HepG2 (cell line): ENCODE data around the gene C9orf50.

Source experiments
- ASH2L ChIP-seq: fragments of 300-600, 200-600 bp; sonication (generic); IDR thresholded peaks from 2 replicates; pipeline ENCODE4 v1.7.0; 2017; ENCODE audit warnings: low read depth, mild to moderate bottlenecking, moderate library complexity, mixed read lengths, low read length; ENCODE audit not compliant: insufficient read length
- HOXA5 ChIP-seq: sonication (generic); formaldehyde crosslinking; IDR thresholded peaks from 2 replicates; pipeline ENCODE4 v1.4.0; 2020; ENCODE audit warnings: missing genetic modification reagents
- RXRA ChIP-seq: sonication (generic); formaldehyde crosslinking; IDR thresholded peaks from 2 replicates; pipeline ENCODE4 v1.5.1; 2020; ENCODE audit warnings: missing genetic modification reagents
- TAF1 ChIP-seq: sonication (generic); formaldehyde crosslinking; IDR thresholded peaks from 2 replicates; pipeline ENCODE4 v1.4.0; 2020; ENCODE audit warnings: missing genetic modification reagents
- TEAD2 ChIP-seq: sonication (generic); formaldehyde crosslinking; IDR thresholded peaks from 2 replicates; pipeline ENCODE4 v1.9.0; 2021; ENCODE audit warnings: missing genetic modification reagents
- TF ChIP-seq, protein P1 (sequence below): sonication (generic); formaldehyde crosslinking; IDR thresholded peaks from 2 replicates; pipeline ENCODE4 v1.5.0; 2020; ENCODE audit warnings: mild to moderate bottlenecking, missing genetic modification reagents, moderate library complexity
- TF ChIP-seq, protein P2 (sequence below): sonication (generic); formaldehyde crosslinking; IDR thresholded peaks from 2 replicates; pipeline ENCODE4 v1.4.0; 2020; ENCODE audit warnings: missing genetic modification reagents
- TF ChIP-seq, protein P3 (sequence below): sonication (generic); formaldehyde crosslinking; IDR thresholded peaks from 2 replicates; pipeline ENCODE4 v1.8.0; 2022; ENCODE audit warnings: low read depth, missing genetic modification reagents

DNA sequence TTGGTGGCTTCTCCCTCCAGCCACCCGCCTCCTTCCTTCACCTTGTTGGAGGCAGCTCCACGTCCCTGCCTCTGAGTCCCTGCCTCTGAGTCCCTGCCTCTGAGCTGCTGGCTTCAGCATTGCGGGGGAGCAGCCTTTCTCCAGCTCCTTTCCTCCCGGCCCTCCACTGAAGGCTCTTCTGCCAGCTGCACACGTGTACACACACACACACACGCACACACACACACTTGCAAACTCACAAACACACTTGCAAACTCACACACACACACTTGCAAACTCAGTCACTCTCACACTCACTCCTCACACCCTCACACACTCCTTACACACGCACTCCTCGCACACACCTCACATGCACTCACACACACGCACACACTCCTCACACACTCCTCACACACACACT, 45.1 kb downstream of the C9orf50 start:
- TF ChIP-seq, protein P1, sequence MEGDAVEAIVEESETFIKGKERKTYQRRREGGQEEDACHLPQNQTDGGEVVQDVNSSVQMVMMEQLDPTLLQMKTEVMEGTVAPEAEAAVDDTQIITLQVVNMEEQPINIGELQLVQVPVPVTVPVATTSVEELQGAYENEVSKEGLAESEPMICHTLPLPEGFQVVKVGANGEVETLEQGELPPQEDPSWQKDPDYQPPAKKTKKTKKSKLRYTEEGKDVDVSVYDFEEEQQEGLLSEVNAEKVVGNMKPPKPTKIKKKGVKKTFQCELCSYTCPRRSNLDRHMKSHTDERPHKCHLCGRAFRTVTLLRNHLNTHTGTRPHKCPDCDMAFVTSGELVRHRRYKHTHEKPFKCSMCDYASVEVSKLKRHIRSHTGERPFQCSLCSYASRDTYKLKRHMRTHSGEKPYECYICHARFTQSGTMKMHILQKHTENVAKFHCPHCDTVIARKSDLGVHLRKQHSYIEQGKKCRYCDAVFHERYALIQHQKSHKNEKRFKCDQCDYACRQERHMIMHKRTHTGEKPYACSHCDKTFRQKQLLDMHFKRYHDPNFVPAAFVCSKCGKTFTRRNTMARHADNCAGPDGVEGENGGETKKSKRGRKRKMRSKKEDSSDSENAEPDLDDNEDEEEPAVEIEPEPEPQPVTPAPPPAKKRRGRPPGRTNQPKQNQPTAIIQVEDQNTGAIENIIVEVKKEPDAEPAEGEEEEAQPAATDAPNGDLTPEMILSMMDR (CRISPR knock-in tag) = no peak
- TF ChIP-seq, protein P2, sequence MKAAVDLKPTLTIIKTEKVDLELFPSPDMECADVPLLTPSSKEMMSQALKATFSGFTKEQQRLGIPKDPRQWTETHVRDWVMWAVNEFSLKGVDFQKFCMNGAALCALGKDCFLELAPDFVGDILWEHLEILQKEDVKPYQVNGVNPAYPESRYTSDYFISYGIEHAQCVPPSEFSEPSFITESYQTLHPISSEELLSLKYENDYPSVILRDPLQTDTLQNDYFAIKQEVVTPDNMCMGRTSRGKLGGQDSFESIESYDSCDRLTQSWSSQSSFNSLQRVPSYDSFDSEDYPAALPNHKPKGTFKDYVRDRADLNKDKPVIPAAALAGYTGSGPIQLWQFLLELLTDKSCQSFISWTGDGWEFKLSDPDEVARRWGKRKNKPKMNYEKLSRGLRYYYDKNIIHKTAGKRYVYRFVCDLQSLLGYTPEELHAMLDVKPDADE (CRISPR knock-in tag) = no peak
- TF ChIP-seq TAF1 (CRISPR knock-in tag) = no peak
- TF ChIP-seq RXRA = no peak
- no peak for TF ChIP-seq TEAD2
- TF ChIP-seq ASH2L = no peak
- TF ChIP-seq, protein P3, sequence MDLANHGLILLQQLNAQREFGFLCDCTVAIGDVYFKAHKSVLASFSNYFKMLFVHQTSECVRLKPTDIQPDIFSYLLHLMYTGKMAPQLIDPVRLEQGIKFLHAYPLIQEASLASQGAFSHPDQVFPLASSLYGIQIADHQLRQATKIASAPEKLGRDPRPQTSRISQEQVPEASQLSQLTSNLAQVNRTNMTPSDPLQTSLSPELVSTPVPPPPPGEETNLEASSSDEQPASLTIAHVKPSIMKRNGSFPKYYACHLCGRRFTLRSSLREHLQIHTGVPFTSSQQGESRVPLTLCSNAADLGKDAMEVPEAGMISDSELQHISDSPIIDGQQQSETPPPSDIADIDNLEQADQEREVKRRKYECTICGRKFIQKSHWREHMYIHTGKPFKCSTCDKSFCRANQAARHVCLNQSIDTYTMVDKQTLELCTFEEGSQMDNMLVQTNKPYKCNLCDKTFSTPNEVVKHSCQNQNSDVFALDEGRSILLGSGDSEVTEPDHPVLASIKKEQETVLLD (CRISPR knock-in tag) = no peak
- TF ChIP-seq HOXA5 (CRISPR knock-in tag) = no peak
